A549 (cell line): ENCODE data around the gene CAND2. TPM values are rescaled to one million over a fixed set of nuclear protein-coding genes. Genes with fewer than 3 reads are reported as not detected.

Experiments
- ATAC-seq, 2 experiments: fragments of 200-7000 bp in 1 of 2; fragments of >200 bp in 1 of 2; cut with Nextera tagmentation in 1 of 2; cut with Tn5 transposase in 1 of 2; 3 replicates each; pipeline versions ENCODE4 v1.8.0 to v1.9.1; 2018 to 2020; ENCODE audit warnings: mild to moderate bottlenecking in 1 of 2, moderate library complexity in 1 of 2
- CTCF ChIA-PET: fragments of 300-600 bp; sonication (Branson Sonifier 250); formaldehyde crosslinking; extraction: SDS; loops from one replicate; lab custom pipeline; 2021; ENCODE audit warnings: antibody characterized with exemption, inconsistent platforms; lab: Yijun Ruan, JAX
- POLR2A ChIA-PET: fragments of 350-600 bp; formaldehyde crosslinking; extraction: SDS; loops from one replicate; lab custom pipeline; 2021; ENCODE audit warnings: antibody characterized with exemption, inconsistent platforms; lab: Yijun Ruan, JAX
- DNase-seq, 2 experiments: peaks; one replicate each; pipeline versions ENCODE4 v3.0.0 to v3.0.0-alpha.2; 2011 to 2016; ENCODE audit warnings: low read depth in 1 of 2, low spot score in 1 of 2
- FAIRE-seq: peaks from 2 replicates; lab custom pipeline; 2011; peaks lifted over from hg19 to GRCh38; lab: Jason Lieb, UNC
- H3K27ac ChIP-seq, 2 experiments: fragments of >200 bp; sonication (Bioruptor Twin); formaldehyde crosslinking; 3 replicates each; pipeline ENCODE4 v1.5.1; 2016 to 2017
- H3K4me1 ChIP-seq: fragments of >200 bp; sonication (Bioruptor Twin); formaldehyde crosslinking; 3 replicates; pipeline ENCODE4 v1.6.1; 2016
- H3K4me2 ChIP-seq: fragments of >200 bp; sonication (Bioruptor Twin); formaldehyde crosslinking; 3 replicates; pipeline ENCODE4 v1.6.1; 2016
- H3K4me3 ChIP-seq: fragments of >200 bp; sonication (Bioruptor Twin); formaldehyde crosslinking; 3 replicates; pipeline ENCODE4 v1.5.1; 2016
- H3K9me3 ChIP-seq: fragments of >200 bp; sonication (Bioruptor Twin); formaldehyde crosslinking; 3 replicates; pipeline ENCODE4 v1.6.1; 2016
- CEBPB ChIP-seq, 2 experiments: fragments of >200 bp in 1 of 2; sonication (Bioruptor Twin) in 1 of 2; formaldehyde crosslinking in 1 of 2; IDR thresholded peaks; 2 replicates each; pipeline ENCODE4 v1.6.1; 2012 to 2016
- EHF ChIP-seq: fragments of 250-450 bp; sonication (Bioruptor Pico); IDR thresholded peaks from 2 replicates; pipeline ENCODE4 v1.5.0; 2020; ENCODE audit warnings: mild to moderate bottlenecking
- FOSB ChIP-seq: fragments of 250-450 bp; sonication (Bioruptor Pico); IDR thresholded peaks from 2 replicates; pipeline ENCODE4 v1.5.0; 2020; ENCODE audit warnings: mild to moderate bottlenecking, moderate library complexity
- MAFK ChIP-seq: fragments of 450-650 bp; IDR thresholded peaks from 2 replicates; pipeline ENCODE4 v1.6.1; 2014; ENCODE audit not compliant: partially characterized antibody
- NFE2L2 ChIP-seq: fragments of 150-350 bp; conservative IDR thresholded peaks from 2 replicates; pipeline ENCODE4 v1.6.1; 2014; ENCODE audit warnings: low read length
- RAD21 ChIP-seq, 2 experiments: fragments of >200 bp in 1 of 2; sonication (Bioruptor Twin) in 1 of 2; formaldehyde crosslinking in 1 of 2; IDR thresholded peaks in 1 of 2; conservative IDR thresholded peaks in 1 of 2; 2 replicates in 1 of 2; 3 replicates in 1 of 2; pipeline ENCODE4 v1.6.1; 2012 to 2018; ENCODE audit warnings: inconsistent platforms in 1 of 2
- RARB ChIP-seq: fragments of 250-450 bp; sonication (Bioruptor Pico); IDR thresholded peaks from 2 replicates; pipeline ENCODE4 v1.8.0; 2021; ENCODE audit warnings: mild to moderate bottlenecking, moderate library complexity
- SMC3 ChIP-seq: fragments of >200 bp; sonication (Bioruptor Twin); formaldehyde crosslinking; IDR thresholded peaks from 3 replicates; pipeline ENCODE4 v1.6.1; 2018; ENCODE audit warnings: inconsistent platforms
- SREBF2 ChIP-seq: fragments of 450-650 bp; IDR thresholded peaks from 2 replicates; pipeline ENCODE4 v1.6.1; 2014; ENCODE audit warnings: mild to moderate bottlenecking, moderate library complexity
- TFCP2L1 ChIP-seq: fragments of 250-450 bp; sonication (Bioruptor Pico); IDR thresholded peaks from 2 replicates; pipeline ENCODE4 v1.5.0; 2021; ENCODE audit warnings: mild to moderate bottlenecking
- ZC3H11A ChIP-seq: fragments of 450-650 bp; IDR thresholded peaks from 2 replicates; pipeline ENCODE4 v1.6.1; 2014; ENCODE audit warnings: antibody characterized with exemption, mild to moderate bottlenecking
- ZNF302 ChIP-seq: fragments of 250-450 bp; sonication (Bioruptor Pico); IDR thresholded peaks from 2 replicates; pipeline ENCODE4 v1.9.0; 2021; ENCODE audit warnings: inconsistent platforms, mild to moderate bottlenecking, moderate library complexity
- WGBS: methylation state at CpG from one replicate; pipeline ENCODE4 v1.1.6; 2017; ENCODE audit errors: missing lambda C conversion rate; 5-methylcytosine and 5-hydroxymethylcytosine counted together
- polyA plus RNA-seq, 4 experiments: library from polyadenylated mRNA; depleted of rRNA in 3 of 4; stranded (reverse); fragments of >200 nt; fragmentation: RNase III in 1 of 4; extraction: RNeasy Plus Mini Kit Qiagen cat#74134 plus additional on column Dnase treatment in 1 of 4; gene quantifications; 2 replicates in 3 of 4; 3 replicates in 1 of 4; pipeline ENCODE4 v1.2.3, GENCODE V29; 2011 to 2017
- TF ChIP-seq, protein P1 (sequence below): IDR thresholded peaks from 2 replicates; pipeline ENCODE4 v1.6.1; 2012
- TF ChIP-seq, protein P2 (sequence below): fragments of 250-450 bp; sonication (Bioruptor Pico); IDR thresholded peaks from 2 replicates; pipeline ENCODE4 v1.5.0; 2020; ENCODE audit warnings: low read depth, mild to moderate bottlenecking, moderate library complexity
- TF ChIP-seq, protein P3 (sequence below): fragments of 250-450 bp; sonication (Bioruptor Pico); IDR thresholded peaks from 2 replicates; pipeline ENCODE4 v1.5.0; 2021; ENCODE audit warnings: mild to moderate bottlenecking, moderate library complexity, borderline replicate concordance
- TF ChIP-seq, protein P4 (sequence below): fragments of >200 bp; sonication (Bioruptor Twin); formaldehyde crosslinking; IDR thresholded peaks from 3 replicates; pipeline ENCODE4 v1.5.1; 2016
- TF ChIP-seq, protein P5 (sequence below): fragments of 200-600 bp; sonication (generic); IDR thresholded peaks from 2 replicates; pipeline ENCODE4 v1.6.1; 2016; ENCODE audit warnings: antibody characterized with exemption, mild to moderate bottlenecking, moderate library complexity

The CAND2 gene
- polyA plus RNA-seq, 2 of the 4 experiments (the other 2 are of a cell fraction), result 0.72 to 0.84 TPM

DNA sequence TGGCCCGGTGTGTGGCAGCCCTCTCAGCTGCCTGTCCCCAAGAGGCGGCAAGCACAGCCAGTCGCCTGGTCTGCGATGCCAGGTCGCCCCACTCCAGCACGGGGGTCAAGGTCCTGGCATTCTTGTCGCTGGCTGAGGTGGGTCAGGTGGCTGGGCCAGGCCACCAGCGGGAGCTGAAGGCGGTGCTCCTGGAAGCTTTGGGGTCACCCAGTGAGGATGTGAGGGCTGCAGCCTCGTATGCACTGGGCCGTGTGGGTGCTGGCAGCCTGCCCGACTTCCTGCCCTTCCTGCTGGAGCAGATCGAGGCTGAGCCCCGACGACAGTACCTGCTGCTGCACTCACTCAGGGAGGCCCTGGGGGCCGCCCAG is 20.8 kb downstream of the CAND2 start:
- no peak overlapping the region for H3K27ac ChIP-seq
- ChIA-PET POLR2A (no interaction called here), CTCF (interaction anchor here (0.6 to 2.9 kb wide), 7 partner anchors 9 to 98 kb away, joined by 3 to 12 read pairs (median 3); no protein-coding TSS in a partner anchor)
- no peaks in the 10 kb centered on the region for H3K4me1 ChIP-seq
- ATAC-seq, result no peak
- no peak overlapping the region for H3K4me2 ChIP-seq
- 80% methylated on average over 7 of the region's 16 CpGs for WGBS
- no peak for DNase-seq
- no peak overlapping the region for H3K4me3 ChIP-seq
- TF ChIP-seq RARB (CRISPR knock-in tag), result no peak
- TF ChIP-seq SREBF2, result no peak
- TF ChIP-seq, protein P1, sequence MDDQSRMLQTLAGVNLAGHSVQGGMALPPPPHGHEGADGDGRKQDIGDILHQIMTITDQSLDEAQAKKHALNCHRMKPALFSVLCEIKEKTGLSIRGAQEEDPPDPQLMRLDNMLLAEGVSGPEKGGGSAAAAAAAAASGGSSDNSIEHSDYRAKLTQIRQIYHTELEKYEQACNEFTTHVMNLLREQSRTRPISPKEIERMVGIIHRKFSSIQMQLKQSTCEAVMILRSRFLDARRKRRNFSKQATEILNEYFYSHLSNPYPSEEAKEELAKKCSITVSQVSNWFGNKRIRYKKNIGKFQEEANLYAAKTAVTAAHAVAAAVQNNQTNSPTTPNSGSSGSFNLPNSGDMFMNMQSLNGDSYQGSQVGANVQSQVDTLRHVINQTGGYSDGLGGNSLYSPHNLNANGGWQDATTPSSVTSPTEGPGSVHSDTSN, result no peak
- FAIRE-seq, result no peak
- no peaks in the 10 kb centered on the region for H3K9me3 ChIP-seq

DNA sequence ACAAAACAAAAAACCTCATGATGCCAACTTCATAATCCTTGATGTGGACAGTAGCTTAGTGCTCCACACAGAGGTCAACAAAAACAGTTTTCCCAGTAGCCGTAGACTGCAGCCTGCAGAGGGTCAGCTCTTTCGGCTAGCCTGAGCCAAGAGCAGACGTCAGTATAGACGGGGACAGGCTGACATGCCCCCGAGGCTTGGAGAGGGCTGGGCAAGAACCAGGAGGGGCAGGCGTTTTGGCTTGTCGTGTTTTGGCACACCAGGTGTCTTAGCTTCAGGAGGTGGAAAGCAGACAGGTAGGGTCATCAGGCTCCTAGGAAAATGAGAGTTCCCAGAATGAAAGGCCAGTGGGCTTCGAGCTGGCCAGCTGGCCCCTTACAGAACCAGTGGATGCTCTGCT is 21.8 kb downstream of the CAND2 start:
- no peaks in the 10 kb centered on the region for H3K4me1 ChIP-seq
- TF ChIP-seq, protein P2, sequence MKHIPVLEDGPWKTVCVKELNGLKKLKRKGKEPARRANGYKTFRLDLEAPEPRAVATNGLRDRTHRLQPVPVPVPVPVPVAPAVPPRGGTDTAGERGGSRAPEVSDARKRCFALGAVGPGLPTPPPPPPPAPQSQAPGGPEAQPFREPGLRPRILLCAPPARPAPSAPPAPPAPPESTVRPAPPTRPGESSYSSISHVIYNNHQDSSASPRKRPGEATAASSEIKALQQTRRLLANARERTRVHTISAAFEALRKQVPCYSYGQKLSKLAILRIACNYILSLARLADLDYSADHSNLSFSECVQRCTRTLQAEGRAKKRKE, result no peak
- TF ChIP-seq ZC3H11A, result no peak
- TF ChIP-seq NFE2L2, result no peak
- TF ChIP-seq TFCP2L1 (CRISPR knock-in tag), result no peak
- TF ChIP-seq RARB (CRISPR knock-in tag), result no peak
- TF ChIP-seq, protein P3, sequence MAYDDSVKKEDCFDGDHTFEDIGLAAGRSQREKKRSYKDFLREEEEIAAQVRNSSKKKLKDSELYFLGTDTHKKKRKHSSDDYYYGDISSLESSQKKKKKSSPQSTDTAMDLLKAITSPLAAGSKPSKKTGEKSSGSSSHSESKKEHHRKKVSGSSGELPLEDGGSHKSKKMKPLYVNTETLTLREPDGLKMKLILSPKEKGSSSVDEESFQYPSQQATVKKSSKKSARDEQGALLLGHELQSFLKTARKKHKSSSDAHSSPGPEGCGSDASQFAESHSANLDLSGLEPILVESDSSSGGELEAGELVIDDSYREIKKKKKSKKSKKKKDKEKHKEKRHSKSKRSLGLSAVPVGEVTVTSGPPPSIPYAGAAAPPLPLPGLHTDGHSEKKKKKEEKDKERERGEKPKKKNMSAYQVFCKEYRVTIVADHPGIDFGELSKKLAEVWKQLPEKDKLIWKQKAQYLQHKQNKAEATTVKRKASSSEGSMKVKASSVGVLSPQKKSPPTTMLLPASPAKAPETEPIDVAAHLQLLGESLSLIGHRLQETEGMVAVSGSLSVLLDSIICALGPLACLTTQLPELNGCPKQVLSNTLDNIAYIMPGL (CRISPR knock-in tag), result no peak
- TF ChIP-seq CEBPB (IDR thresholded peaks at IDR 0.05), result no peak
- ChIA-PET CTCF (interaction anchor here (1.2 to 10.3 kb wide), 5 partner anchors 7 to 99 kb away, joined by 3 to 113 read pairs (median 6); partner anchors contain the start of gene RPL32), POLR2A (no interaction called here)
- no peak overlapping the region for H3K4me3 ChIP-seq
- H3K4me2 ChIP-seq, result no peak overlapping the region
- ATAC-seq, result no peak
- no peak overlapping the region for H3K27ac ChIP-seq
- 70% methylated on average over 8 of the region's 8 CpGs for WGBS
- no peak for FAIRE-seq
- no peak for DNase-seq
- H3K9me3 ChIP-seq, result no peaks in the 10 kb centered on the region

DNA sequence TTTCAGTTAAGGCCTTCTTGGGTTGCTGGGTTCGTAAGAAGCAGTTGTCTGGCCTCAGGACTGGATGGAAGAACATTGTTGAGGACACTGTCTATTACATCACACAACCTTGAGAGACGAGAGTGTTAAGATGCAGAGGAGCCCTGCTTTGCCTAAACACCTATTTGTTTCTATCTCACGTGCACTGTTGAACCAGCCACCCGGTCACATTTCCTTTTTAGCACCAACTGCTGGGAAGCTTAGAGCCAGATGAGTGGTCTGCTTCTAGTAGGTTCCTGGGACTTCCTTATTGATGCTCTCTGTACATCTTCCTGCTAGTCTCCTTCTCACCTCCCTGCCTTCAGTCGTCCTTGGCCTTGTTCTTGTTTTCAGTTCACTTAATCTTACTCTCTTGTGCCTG is 22.3 kb downstream of the CAND2 start:
- no peak overlapping the region for H3K4me2 ChIP-seq
- H3K9me3 ChIP-seq, result no peaks in the 10 kb centered on the region
- H3K4me3 ChIP-seq, result no peak overlapping the region
- POLR2A ChIA-PET, result no interaction called here
- H3K4me1 ChIP-seq, result no peaks in the 10 kb centered on the region
- no peak for TF ChIP-seq ZNF302
- TF ChIP-seq FOSB (CRISPR knock-in tag), result no peak
- TF ChIP-seq, protein P2, result no peak
- CTCF ChIA-PET, result interaction anchor here (1.2 to 10.3 kb wide), 4 partner anchors 8 to 99 kb away, joined by 3 to 113 read pairs (median 8); partner anchors contain the start of gene RPL32
- WGBS, result 66% methylated on average over 5 of the region's 5 CpGs
- ATAC-seq (no peak), FAIRE-seq (no peak), DNase-seq (no peak)
- no peak overlapping the region for H3K27ac ChIP-seq

DNA sequence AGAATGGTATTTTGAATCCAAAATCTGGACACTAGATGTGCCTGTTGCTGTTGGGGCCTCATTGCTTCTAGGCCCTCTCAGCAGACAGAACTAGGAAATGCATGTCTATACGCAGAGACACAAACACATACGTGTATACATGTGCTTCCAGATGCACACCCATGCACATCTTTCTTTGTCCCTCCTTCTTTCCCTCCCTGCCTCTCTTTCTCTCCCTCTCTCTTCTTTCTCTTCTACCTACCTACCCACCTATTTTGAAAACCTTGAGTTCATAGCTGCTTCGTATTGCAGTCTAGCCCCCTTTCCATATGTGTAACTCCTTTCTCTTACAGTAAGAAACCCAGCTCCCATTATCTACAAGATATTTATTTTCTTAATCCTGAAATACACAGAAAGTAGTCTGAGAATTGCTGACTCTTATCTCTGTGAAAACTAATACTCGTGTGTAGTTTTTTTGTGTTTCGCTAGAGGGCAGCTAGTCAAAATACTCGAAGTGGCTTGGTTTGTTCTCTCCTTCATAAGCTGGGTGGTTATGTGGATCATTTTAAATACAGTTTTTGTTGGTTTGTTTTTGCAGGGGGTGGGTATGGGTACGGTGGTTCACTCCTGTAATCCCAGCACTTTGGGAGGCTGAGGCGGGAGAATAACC is 26.4 kb downstream of the CAND2 start:
- 14% methylated on average over 8 of the region's 8 CpGs for WGBS
- Histone ChIP-seq H3K4me1 (no peaks in the 10 kb centered on the region), H3K9me3 (no peaks in the 10 kb centered on the region), H3K4me2 (no peak overlapping the region), H3K27ac (no peak overlapping the region), H3K4me3 (no peak overlapping the region)
- DNase-seq (peak; percentile 53 to 54), FAIRE-seq (peak; percentile 79), ATAC-seq (peak in 1 of 2 experiments; percentile 80; a peak in 4 of 6 replicates)
- ChIA-PET POLR2A (interaction anchor here (0.6 to 1.0 kb wide), 4 partner anchors 10 to 181 kb away, joined by 3 to 6 read pairs (median 4); no protein-coding TSS in a partner anchor), CTCF (interaction anchor here (0.6 to 10.3 kb wide), 14 partner anchors 10 to 1314 kb away, joined by 3 to 113 read pairs (median 3); partner anchors contain the start of genes RPL32 and TMEM40)
- TF ChIP-seq SMC3 (peak; percentile 35; the same call in 1 of the 3 replicates), RAD21 (conservative IDR thresholded peaks at IDR 0.05 in 1 of 2, IDR thresholded peaks at IDR 0.05 in 1 of 2) (peak in 1 of 2 experiments; percentile 32; a peak in 1 of 5 replicates), EHF (CRISPR knock-in tag) (no peak), ZNF302 (no peak), MAFK (peak; percentile 83)
- TF ChIP-seq, protein P4, sequence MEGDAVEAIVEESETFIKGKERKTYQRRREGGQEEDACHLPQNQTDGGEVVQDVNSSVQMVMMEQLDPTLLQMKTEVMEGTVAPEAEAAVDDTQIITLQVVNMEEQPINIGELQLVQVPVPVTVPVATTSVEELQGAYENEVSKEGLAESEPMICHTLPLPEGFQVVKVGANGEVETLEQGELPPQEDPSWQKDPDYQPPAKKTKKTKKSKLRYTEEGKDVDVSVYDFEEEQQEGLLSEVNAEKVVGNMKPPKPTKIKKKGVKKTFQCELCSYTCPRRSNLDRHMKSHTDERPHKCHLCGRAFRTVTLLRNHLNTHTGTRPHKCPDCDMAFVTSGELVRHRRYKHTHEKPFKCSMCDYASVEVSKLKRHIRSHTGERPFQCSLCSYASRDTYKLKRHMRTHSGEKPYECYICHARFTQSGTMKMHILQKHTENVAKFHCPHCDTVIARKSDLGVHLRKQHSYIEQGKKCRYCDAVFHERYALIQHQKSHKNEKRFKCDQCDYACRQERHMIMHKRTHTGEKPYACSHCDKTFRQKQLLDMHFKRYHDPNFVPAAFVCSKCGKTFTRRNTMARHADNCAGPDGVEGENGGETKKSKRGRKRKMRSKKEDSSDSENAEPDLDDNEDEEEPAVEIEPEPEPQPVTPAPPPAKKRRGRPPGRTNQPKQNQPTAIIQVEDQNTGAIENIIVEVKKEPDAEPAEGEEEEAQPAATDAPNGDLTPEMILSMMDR, result peak; percentile 56
- TF ChIP-seq, protein P5, sequence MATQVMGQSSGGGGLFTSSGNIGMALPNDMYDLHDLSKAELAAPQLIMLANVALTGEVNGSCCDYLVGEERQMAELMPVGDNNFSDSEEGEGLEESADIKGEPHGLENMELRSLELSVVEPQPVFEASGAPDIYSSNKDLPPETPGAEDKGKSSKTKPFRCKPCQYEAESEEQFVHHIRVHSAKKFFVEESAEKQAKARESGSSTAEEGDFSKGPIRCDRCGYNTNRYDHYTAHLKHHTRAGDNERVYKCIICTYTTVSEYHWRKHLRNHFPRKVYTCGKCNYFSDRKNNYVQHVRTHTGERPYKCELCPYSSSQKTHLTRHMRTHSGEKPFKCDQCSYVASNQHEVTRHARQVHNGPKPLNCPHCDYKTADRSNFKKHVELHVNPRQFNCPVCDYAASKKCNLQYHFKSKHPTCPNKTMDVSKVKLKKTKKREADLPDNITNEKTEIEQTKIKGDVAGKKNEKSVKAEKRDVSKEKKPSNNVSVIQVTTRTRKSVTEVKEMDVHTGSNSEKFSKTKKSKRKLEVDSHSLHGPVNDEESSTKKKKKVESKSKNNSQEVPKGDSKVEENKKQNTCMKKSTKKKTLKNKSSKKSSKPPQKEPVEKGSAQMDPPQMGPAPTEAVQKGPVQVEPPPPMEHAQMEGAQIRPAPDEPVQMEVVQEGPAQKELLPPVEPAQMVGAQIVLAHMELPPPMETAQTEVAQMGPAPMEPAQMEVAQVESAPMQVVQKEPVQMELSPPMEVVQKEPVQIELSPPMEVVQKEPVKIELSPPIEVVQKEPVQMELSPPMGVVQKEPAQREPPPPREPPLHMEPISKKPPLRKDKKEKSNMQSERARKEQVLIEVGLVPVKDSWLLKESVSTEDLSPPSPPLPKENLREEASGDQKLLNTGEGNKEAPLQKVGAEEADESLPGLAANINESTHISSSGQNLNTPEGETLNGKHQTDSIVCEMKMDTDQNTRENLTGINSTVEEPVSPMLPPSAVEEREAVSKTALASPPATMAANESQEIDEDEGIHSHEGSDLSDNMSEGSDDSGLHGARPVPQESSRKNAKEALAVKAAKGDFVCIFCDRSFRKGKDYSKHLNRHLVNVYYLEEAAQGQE, result no peak
